AG09319 (cell line): Measurements from ENCODE around the gene FOXS1.

ENCODE experiments used
- DNase-seq: peaks from one replicate; pipeline ENCODE4 v3.0.0-alpha.2; 2010; ENCODE audit warnings: low read depth; ENCODE audit errors: extremely low read depth
- CTCF ChIP-seq: IDR thresholded peaks from 2 replicates; pipeline ENCODE4 v1.5.1; 2011; ENCODE audit warnings: low read depth, mild to moderate bottlenecking, inconsistent platforms, low read length, moderate library complexity

Gene FOXS1

GRCh38 chr20:31853481-31853880 is 8.1 kb upstream of the FOXS1 start:
- no peak for TF ChIP-seq CTCF
- no peak for DNase-seq

GRCh38 chr20:31851240-31851955 is 6.0 kb upstream of the FOXS1 start:
- no peak for DNase-seq
- TF ChIP-seq CTCF = no peak

GRCh38 chr20:31849306-31849930 is 4.0 kb upstream of the FOXS1 start:
- DNase-seq = no peak
- TF ChIP-seq CTCF = no peak

GRCh38 chr20:31848088-31848999 is 2.9 kb upstream of the FOXS1 start:
- DNase-seq = no peak
- no peak for TF ChIP-seq CTCF

- DNase-seq = no peak
- TF ChIP-seq CTCF = no peak
Observed at GRCh38 chr20:31846793-31847138, 1.4 kb upstream of the FOXS1 start.

- DNase-seq = no peak
Observed at GRCh38 chr20:31844737-31845299, 586 bp downstream of the FOXS1 start.

More at GRCh38 chr20:31844737-31845299, 586 bp downstream of the FOXS1 start:
- TF ChIP-seq CTCF = no peak
